Measurements from ENCODE around the gene EHBP1L1. TPM values are rescaled to one million over a fixed set of nuclear protein-coding genes. Genes with fewer than 3 reads are reported as not detected.

EHBP1L1 gene
- total RNA-seq (ENCODE audit: unreplicated experiment), result 4.7 TPM
- long read RNA-seq, result 0 reads

DNA sequence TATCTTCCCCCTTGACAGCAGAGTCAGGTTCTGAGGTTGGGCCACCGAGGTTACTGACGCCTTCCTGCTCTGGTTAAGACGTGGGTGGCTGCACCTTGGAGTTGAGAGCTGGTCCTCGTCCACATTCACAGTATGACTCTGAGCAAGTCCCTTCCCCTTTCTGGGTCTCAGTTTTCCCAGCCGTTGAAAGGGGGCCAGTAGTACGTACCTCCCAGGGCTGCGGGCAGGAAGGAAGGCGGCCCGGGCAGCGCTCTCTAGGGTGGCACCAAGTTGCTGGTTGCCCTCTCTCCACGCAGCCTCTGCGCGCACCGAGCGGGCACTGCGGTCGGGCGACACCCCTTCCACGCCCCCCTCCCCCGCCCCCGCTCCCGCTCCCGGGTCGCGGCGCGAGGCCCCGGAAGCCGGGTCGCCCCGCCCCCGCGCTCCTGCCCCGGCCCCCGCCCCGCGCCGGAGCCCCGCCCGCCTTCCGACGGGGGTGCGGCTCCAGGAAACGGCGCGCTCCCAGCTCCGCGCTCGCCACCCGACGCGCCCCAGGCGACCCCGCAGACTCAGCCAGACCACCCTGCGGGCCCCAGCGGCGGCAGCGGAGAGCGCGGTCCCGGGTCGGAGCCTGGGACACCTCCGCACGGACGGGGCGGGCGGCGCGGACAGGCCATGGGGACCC lies at the start of gene EHBP1L1:
Gene EHBP1L1, plus strand, starts transcription at position 486 of the 664 bp plus-strand sequence. CDS start 250 bp downstream, outside the sequence.
- H3K4me3 Mint-ChIP-seq (ENCODE audit: unreplicated experiment), result peak within 1 kb of the TSS; percentile 85
- peak within 1 kb of the TSS; percentile 67 for H3K27ac Mint-ChIP-seq (ENCODE audit: unreplicated experiment)
- H3K36me3 Mint-ChIP-seq (ENCODE audit: low read depth, unreplicated experiment), result no peaks in the 10 kb centered on the region
- peak; percentile 38 for DNase-seq (ENCODE audit: low spot score)
- H3K9me3 Mint-ChIP-seq (ENCODE audit: unreplicated experiment), result no peaks in the 10 kb centered on the region
- TF ChIP-seq, protein P1, sequence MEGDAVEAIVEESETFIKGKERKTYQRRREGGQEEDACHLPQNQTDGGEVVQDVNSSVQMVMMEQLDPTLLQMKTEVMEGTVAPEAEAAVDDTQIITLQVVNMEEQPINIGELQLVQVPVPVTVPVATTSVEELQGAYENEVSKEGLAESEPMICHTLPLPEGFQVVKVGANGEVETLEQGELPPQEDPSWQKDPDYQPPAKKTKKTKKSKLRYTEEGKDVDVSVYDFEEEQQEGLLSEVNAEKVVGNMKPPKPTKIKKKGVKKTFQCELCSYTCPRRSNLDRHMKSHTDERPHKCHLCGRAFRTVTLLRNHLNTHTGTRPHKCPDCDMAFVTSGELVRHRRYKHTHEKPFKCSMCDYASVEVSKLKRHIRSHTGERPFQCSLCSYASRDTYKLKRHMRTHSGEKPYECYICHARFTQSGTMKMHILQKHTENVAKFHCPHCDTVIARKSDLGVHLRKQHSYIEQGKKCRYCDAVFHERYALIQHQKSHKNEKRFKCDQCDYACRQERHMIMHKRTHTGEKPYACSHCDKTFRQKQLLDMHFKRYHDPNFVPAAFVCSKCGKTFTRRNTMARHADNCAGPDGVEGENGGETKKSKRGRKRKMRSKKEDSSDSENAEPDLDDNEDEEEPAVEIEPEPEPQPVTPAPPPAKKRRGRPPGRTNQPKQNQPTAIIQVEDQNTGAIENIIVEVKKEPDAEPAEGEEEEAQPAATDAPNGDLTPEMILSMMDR (IDR thresholded peaks at IDR 0.05; ENCODE audit: unreplicated experiment), result no peak
- peaks cover 29% of the 10 kb centered on the region for H3K4me1 Mint-ChIP-seq (ENCODE audit: unreplicated experiment)
- H3K27me3 Mint-ChIP-seq (ENCODE audit: unreplicated experiment), result peaks cover 36% of the 10 kb centered on the region

DNA sequence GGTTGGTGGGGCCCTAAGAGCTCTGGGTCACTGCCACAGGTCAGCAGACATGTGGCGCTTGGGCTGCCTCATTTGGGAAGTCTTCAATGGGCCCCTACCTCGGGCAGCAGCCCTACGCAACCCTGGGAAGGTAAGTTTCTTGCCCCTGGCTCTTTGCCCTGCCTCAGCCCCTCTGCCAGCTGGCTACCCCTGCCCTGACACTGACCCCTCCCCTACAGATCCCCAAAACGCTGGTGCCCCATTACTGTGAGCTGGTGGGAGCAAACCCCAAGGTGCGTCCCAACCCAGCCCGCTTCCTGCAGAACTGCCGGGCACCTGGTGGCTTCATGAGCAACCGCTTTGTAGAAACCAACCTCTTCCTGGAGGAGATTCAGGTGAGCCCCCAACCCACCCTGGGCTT lies 49.1 kb upstream of the EHBP1L1 start:
- Mint-ChIP-seq H3K4me1 (ENCODE audit: unreplicated experiment) (peaks cover 54% of the 10 kb centered on the region), H3K27me3 (ENCODE audit: unreplicated experiment) (peaks cover 17% of the 10 kb centered on the region), H3K9me3 (ENCODE audit: unreplicated experiment) (no peaks in the 10 kb centered on the region), H3K4me3 (ENCODE audit: unreplicated experiment) (peak overlapping the region; percentile 86), H3K27ac (ENCODE audit: unreplicated experiment) (no peak overlapping the region), H3K36me3 (ENCODE audit: low read depth, unreplicated experiment) (peaks cover 22% of the 10 kb centered on the region)
- DNase-seq (ENCODE audit: low spot score), result no peak
- TF ChIP-seq, protein P1 (IDR thresholded peaks at IDR 0.05; ENCODE audit: unreplicated experiment), result no peak

DNA sequence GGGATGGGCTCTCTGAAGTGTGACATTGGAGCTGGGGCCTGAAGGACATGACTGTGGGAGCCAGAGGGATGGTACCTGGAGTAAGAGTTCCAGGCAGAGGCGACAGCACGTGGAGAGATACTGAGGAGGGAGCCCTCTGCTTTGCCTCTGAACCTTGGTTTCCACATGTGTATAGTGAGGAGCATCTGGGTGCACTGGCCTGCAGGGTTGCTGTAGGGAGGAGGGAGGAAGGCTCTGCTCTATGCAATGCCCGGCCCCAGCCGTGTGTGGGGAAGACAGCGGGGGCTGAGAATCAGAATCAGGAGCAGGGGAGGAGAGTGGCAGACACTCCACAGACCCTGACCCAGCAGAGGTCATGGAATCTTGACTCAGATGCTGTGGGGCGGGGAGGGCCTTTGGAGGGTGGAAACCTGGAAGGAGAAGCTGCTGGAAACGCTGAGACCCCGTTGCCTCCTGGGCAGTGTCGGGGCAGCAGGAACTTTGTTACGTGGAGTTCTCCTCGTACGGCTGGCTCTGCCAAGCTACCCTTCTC lies 47.0 kb upstream of the EHBP1L1 start:
- Mint-ChIP-seq H3K36me3 (ENCODE audit: low read depth, unreplicated experiment) (peaks cover 29% of the 10 kb centered on the region), H3K27me3 (ENCODE audit: unreplicated experiment) (peaks cover 18% of the 10 kb centered on the region), H3K9me3 (ENCODE audit: unreplicated experiment) (no peaks in the 10 kb centered on the region), H3K4me3 (ENCODE audit: unreplicated experiment) (peak overlapping the region; percentile 12), H3K27ac (ENCODE audit: unreplicated experiment) (no peak overlapping the region), H3K4me1 (ENCODE audit: unreplicated experiment) (peaks cover 32% of the 10 kb centered on the region)
- TF ChIP-seq, protein P1 (IDR thresholded peaks at IDR 0.05; ENCODE audit: unreplicated experiment), result no peak
- DNase-seq (ENCODE audit: low spot score), result no peak

DNA sequence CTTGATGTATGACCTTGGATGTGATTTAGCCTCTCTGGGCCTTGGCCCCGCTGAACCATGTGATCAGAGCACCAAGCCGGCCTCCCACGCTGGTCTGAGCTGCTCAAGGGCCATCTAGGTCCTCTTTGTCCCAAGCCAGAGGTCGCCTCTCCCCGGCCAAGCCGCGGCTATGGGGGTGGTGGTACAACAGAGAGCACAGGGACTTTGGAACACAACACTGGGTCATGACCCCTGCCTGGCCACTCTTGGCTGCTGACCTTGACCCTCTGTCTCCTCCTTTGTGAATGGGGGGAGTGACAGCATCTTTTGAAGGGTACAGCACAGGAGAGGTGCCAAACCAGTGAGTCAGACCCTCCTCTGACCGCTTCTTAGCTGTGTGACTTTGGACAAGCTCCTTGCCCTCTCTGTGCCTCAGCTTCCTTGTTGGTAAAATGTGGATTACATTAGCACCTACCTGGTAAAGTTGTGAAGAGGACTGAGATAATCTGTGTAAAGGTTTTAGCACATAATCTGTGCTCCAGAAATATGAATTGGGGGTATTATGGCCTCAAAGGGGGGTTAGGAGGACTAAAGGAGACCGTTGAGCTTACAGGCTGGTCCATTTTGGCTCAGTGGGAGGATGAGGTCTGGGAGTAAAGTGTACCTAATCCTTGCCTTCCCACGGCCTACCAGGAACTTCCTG lies 46.2 kb upstream of the EHBP1L1 start:
- H3K27ac Mint-ChIP-seq (ENCODE audit: unreplicated experiment), result no peak overlapping the region

More for the DNA sequence above, 46.2 kb upstream of the EHBP1L1 start:
- DNase-seq (ENCODE audit: low spot score), result no peak
- TF ChIP-seq, protein P1 (IDR thresholded peaks at IDR 0.05; ENCODE audit: unreplicated experiment), result no peak
- no peaks in the 10 kb centered on the region for H3K9me3 Mint-ChIP-seq (ENCODE audit: unreplicated experiment)
- H3K4me3 Mint-ChIP-seq (ENCODE audit: unreplicated experiment), result peak overlapping the region; percentile 45
- H3K36me3 Mint-ChIP-seq (ENCODE audit: low read depth, unreplicated experiment), result peaks cover 32% of the 10 kb centered on the region
- peaks cover 13% of the 10 kb centered on the region for H3K27me3 Mint-ChIP-seq (ENCODE audit: unreplicated experiment)
- H3K4me1 Mint-ChIP-seq (ENCODE audit: unreplicated experiment), result peaks cover 26% of the 10 kb centered on the region

All from endothelial cell (in vitro differentiated cells).